Measurements from ENCODE around the gene CD300LG.

The CD300LG gene

DNA sequence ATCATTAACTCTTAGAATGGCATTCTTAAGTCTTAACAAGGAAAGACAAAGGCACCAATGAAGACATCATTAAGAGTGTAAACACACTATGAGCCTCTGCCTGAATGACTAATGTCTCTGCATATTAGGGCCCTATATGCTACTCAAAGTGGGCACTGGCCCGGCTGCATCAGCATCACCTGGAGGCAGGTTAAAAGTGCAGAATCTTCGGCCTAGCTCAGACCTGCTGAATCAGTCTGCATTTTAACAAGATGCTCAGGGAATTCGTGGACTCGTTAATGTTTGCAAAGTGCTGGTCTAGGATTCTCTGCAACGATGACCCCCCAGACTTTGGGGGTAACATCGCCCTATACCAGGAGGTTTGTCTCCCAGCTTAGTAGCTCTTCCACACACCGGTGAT, 20.8 kb upstream of the CD300LG start:
- H3K36me3 Mint-ChIP-seq (ENCODE audit: low read depth), result peaks cover 34% of the 10 kb centered on the region
- H3K27ac Mint-ChIP-seq, result peak overlapping the region; percentile 87
- no peak overlapping the region for H3K4me3 Mint-ChIP-seq
- DNase-seq, result no peak
- no peaks in the 10 kb centered on the region for H3K9me3 Mint-ChIP-seq
- TF ChIP-seq, protein P1, sequence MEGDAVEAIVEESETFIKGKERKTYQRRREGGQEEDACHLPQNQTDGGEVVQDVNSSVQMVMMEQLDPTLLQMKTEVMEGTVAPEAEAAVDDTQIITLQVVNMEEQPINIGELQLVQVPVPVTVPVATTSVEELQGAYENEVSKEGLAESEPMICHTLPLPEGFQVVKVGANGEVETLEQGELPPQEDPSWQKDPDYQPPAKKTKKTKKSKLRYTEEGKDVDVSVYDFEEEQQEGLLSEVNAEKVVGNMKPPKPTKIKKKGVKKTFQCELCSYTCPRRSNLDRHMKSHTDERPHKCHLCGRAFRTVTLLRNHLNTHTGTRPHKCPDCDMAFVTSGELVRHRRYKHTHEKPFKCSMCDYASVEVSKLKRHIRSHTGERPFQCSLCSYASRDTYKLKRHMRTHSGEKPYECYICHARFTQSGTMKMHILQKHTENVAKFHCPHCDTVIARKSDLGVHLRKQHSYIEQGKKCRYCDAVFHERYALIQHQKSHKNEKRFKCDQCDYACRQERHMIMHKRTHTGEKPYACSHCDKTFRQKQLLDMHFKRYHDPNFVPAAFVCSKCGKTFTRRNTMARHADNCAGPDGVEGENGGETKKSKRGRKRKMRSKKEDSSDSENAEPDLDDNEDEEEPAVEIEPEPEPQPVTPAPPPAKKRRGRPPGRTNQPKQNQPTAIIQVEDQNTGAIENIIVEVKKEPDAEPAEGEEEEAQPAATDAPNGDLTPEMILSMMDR (IDR thresholded peaks at IDR 0.05), result no peak
- peaks cover 7% of the 10 kb centered on the region for H3K27me3 Mint-ChIP-seq (ENCODE audit: low read depth, poor library complexity)
- peaks cover 6% of the 10 kb centered on the region for H3K4me1 Mint-ChIP-seq

DNA sequence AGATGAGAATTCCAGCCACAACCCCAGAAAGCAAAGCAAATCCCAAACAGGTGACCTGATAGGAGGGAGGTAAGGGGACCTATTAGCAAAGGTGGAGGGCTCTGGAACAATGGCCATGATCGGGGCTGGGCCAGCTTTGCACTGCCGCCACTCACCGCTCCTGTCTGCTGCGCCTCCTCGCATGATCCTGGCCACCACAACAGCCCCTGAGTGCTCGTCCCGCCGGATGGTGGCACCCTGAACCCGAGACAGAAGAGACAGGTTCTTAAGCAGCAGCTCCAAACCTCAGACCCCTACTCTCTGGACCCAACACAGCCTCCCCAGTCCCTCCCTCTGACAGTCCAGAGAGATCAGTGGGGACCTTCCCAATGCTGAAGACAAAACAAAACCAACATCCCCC, 19.4 kb upstream of the CD300LG start:
- Mint-ChIP-seq H3K4me3 (no peak overlapping the region), H3K27ac (no peak overlapping the region), H3K9me3 (no peaks in the 10 kb centered on the region), H3K27me3 (ENCODE audit: low read depth, poor library complexity) (peaks cover 7% of the 10 kb centered on the region), H3K36me3 (ENCODE audit: low read depth) (peaks cover 26% of the 10 kb centered on the region), H3K4me1 (peaks cover 19% of the 10 kb centered on the region)
- TF ChIP-seq, protein P1 (IDR thresholded peaks at IDR 0.05), result no peak
- no peak for DNase-seq

DNA sequence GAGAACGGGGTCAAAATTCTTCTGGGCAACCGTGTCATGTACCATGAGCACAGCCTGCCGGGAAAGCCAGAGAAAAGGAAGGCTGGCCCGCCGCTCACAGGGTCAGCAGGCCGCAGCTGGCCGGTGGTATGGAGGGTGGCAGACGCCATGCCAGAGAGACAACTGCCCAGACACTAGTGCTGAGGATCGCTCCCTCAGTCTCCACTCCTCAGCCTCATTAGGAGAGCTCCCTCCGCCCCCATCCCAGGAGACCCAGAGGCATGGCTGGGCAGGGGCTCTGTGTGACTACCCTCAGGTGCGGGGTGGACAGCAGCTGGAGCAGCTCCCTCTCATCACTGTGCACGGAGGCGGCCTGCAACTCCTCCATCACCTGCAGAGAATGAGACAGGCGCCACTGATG, 17.2 kb upstream of the CD300LG start:
- Mint-ChIP-seq H3K27ac (no peak overlapping the region), H3K27me3 (ENCODE audit: low read depth, poor library complexity) (peaks cover 16% of the 10 kb centered on the region), H3K4me3 (no peak overlapping the region), H3K4me1 (peaks cover 32% of the 10 kb centered on the region), H3K9me3 (peaks cover 14% of the 10 kb centered on the region), H3K36me3 (ENCODE audit: low read depth) (peaks cover 37% of the 10 kb centered on the region)
- no peak for DNase-seq
- TF ChIP-seq, protein P1 (IDR thresholded peaks at IDR 0.05), result no peak

DNA sequence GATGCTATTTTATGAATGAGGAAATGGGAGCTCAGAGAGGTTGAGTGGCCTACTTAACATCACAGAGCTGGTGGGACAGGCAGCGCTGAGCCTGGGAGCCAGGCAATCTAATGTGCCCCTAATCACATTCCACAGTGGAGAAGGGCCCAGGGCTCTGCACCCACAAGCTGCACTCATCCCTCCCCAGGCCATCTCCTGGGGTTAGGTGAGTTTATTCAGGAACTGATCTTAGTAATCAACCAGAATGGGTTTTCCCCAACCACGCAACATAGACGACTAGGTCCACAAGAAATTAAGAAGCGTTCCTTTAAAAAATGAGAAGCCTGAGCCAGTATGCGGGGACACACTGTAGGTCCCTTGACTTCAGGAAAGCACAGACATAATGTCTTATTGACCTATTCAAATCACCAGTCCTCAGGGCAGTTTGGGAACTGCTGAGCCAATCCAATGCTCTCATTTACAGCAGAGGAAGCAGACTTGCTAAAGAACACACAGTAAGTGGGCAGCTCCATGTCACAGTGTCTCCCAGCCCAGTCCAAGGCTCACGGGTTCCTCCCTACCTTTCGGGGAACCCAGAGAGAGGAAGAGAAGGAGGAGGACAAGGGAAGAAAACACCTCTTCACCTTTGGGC, 16.4 kb upstream of the CD300LG start:
- Mint-ChIP-seq H3K9me3 (peaks cover 17% of the 10 kb centered on the region), H3K4me1 (peaks cover 32% of the 10 kb centered on the region), H3K27me3 (ENCODE audit: low read depth, poor library complexity) (peaks cover 25% of the 10 kb centered on the region), H3K27ac (peak overlapping the region; percentile 84), H3K36me3 (ENCODE audit: low read depth) (peaks cover 33% of the 10 kb centered on the region), H3K4me3 (peak overlapping the region; percentile 65)
- no peak for DNase-seq
- TF ChIP-seq, protein P1 (IDR thresholded peaks at IDR 0.05), result no peak

DNA sequence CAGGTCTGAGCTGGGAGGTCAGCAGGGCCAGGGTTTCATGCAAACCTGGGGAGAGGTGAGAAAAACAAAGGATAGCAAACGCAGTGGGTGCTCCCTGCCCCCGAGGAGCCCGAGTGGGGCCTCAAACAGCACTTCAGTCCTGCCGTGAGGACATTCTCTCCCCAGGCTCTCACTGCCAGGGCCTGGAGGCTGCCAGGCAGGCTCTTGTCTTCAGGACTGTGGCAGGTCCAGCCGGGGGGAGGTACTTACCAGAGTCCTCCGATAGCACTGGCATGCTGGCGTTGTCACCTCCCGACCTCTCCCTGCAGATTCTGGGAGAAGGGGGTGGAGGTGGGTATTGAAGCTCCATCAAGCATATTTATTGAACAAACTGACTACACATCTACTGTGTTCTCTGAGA, 15.3 kb upstream of the CD300LG start:
- peak overlapping the region; percentile 86 for H3K4me3 Mint-ChIP-seq
- TF ChIP-seq, protein P1 (IDR thresholded peaks at IDR 0.05), result no peak
- H3K36me3 Mint-ChIP-seq (ENCODE audit: low read depth), result peaks cover 33% of the 10 kb centered on the region
- peaks cover 22% of the 10 kb centered on the region for H3K9me3 Mint-ChIP-seq
- peaks cover 35% of the 10 kb centered on the region for H3K27me3 Mint-ChIP-seq (ENCODE audit: low read depth, poor library complexity)
- peak overlapping the region; percentile 51 for H3K27ac Mint-ChIP-seq
- DNase-seq, result no peak
- peaks cover 32% of the 10 kb centered on the region for H3K4me1 Mint-ChIP-seq

Measured in nephron progenitor cell (in vitro differentiated cells).